Endothelial cell of umbilical vein (primary cell): ENCODE results near the gene ZNF346.

ENCODE experiments used
- EZH2 ChIP-seq: IDR thresholded peaks from 2 replicates; pipeline ENCODE4 v1.6.1; 2012; ENCODE audit warnings: borderline replicate concordance, low read depth, mild to moderate bottlenecking, moderate library complexity, low read length, inconsistent platforms; ENCODE audit not compliant: severe bottlenecking
- FOS ChIP-seq: IDR thresholded peaks from 2 replicates; pipeline ENCODE4 v1.6.1; 2011; ENCODE audit warnings: mild to moderate bottlenecking, low read length, moderate library complexity, borderline replicate concordance; ENCODE audit not compliant: insufficient read depth
- JUN ChIP-seq: IDR thresholded peaks from 2 replicates; pipeline ENCODE4 v1.6.1; 2011; ENCODE audit warnings: borderline replicate concordance, low read depth; ENCODE audit not compliant: insufficient read length, insufficient read depth
- MYC ChIP-seq: IDR thresholded peaks from one replicate; pipeline ENCODE4 v1.6.1; 2011; ENCODE audit warnings: mild to moderate bottlenecking, low read depth, low read length
- POLR2A ChIP-seq: IDR thresholded peaks from 2 replicates; pipeline ENCODE4 v1.6.1; 2012; ENCODE audit warnings: low read depth, mild to moderate bottlenecking, control low read depth, low read length
- POLR2AphosphoS5 ChIP-seq: IDR thresholded peaks from 2 replicates; pipeline ENCODE4 v1.6.1; 2012; ENCODE audit warnings: low read depth, mild to moderate bottlenecking, control low read depth, low read length, moderate library complexity; ENCODE audit not compliant: insufficient read depth
- TF ChIP-seq, protein P1 (sequence below), 2 donors: IDR thresholded peaks; 1 replicate in 1 of 2; 2 replicates in 1 of 2; pipeline ENCODE4 v1.5.1; 2011; ENCODE audit warnings: low read length in 2 of 2, mild to moderate bottlenecking in 2 of 2, moderate library complexity in 2 of 2, control low read depth in 1 of 2, inconsistent platforms in 1 of 2, low read depth in 1 of 2; ENCODE audit not compliant: insufficient read depth in 1 of 2; ENCODE audit errors: extremely low read depth in 1 of 2
- TF ChIP-seq, protein P2 (sequence below): IDR thresholded peaks from 2 replicates; pipeline ENCODE4 v1.6.1; 2011; ENCODE audit not compliant: insufficient read depth, insufficient read length

DNA sequence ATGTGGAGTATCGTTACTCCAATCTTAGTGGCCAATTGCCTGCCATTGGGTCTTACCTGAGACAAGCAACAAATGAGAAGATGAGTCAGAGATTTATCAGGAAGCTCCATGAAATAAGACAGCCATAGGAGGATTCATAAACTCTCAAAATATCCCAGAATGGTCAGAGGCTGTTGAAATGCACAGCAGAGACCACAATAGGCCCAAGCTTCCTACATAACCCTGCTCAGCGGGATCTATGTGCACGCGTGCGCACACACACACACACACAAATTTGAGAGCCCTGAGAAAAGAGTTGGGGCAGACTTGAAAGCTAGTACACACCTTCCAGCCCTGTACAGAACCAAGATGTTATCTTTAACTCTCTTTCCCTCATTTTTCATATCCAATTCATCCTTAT is 25.7 kb upstream of the ZNF346 start:
- TF ChIP-seq, protein P1, sequence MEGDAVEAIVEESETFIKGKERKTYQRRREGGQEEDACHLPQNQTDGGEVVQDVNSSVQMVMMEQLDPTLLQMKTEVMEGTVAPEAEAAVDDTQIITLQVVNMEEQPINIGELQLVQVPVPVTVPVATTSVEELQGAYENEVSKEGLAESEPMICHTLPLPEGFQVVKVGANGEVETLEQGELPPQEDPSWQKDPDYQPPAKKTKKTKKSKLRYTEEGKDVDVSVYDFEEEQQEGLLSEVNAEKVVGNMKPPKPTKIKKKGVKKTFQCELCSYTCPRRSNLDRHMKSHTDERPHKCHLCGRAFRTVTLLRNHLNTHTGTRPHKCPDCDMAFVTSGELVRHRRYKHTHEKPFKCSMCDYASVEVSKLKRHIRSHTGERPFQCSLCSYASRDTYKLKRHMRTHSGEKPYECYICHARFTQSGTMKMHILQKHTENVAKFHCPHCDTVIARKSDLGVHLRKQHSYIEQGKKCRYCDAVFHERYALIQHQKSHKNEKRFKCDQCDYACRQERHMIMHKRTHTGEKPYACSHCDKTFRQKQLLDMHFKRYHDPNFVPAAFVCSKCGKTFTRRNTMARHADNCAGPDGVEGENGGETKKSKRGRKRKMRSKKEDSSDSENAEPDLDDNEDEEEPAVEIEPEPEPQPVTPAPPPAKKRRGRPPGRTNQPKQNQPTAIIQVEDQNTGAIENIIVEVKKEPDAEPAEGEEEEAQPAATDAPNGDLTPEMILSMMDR (IDR thresholded peaks at IDR 0.05; ENCODE audit: extremely low read depth in 1 of 2, insufficient read depth in 1 of 2, low read depth in 1 of 2, low read length in 2 of 2) = no peak
- TF ChIP-seq POLR2A (no peak), POLR2AphosphoS5 (no peak), FOS (no peak), MYC (no peak), EZH2 (no peak), JUN (no peak)
- TF ChIP-seq, protein P2, sequence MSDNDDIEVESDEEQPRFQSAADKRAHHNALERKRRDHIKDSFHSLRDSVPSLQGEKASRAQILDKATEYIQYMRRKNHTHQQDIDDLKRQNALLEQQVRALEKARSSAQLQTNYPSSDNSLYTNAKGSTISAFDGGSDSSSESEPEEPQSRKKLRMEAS = no peak
